ENCODE measurements around the gene CACNA1A.
A peak's percentile ranks its signal among the peaks of the same experiment; 100 is the strongest.
"Not testable (repeated sequence)": the region's sequence is repeated elsewhere in the genome, so short reads cannot be mapped to it uniquely, and the experiment has no call there.

The CACNA1A gene

DNA sequence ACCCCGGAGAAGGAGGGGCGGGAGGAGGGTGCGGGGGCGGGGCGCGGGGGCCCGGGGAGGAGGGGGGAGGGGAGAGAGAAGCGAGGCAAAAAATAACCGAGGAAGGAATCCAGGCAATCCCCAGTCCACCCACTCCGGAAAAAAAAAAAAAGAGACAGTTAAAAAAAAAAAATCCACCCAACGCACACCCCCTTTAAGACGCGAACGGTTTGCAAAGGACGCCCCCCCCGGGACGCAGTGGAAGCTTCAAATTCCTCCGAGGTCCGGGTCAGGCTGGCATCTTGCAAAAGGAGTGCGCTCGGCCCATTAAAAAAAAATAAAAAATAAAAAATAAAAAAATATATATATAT, at the start of gene CACNA1A:
TSS of gene CACNA1A (minus strand) at position 9 of the 350 bp plus-strand sequence. CDS start 255 bp downstream, outside the sequence.
- DNase-seq: no peak

DNA sequence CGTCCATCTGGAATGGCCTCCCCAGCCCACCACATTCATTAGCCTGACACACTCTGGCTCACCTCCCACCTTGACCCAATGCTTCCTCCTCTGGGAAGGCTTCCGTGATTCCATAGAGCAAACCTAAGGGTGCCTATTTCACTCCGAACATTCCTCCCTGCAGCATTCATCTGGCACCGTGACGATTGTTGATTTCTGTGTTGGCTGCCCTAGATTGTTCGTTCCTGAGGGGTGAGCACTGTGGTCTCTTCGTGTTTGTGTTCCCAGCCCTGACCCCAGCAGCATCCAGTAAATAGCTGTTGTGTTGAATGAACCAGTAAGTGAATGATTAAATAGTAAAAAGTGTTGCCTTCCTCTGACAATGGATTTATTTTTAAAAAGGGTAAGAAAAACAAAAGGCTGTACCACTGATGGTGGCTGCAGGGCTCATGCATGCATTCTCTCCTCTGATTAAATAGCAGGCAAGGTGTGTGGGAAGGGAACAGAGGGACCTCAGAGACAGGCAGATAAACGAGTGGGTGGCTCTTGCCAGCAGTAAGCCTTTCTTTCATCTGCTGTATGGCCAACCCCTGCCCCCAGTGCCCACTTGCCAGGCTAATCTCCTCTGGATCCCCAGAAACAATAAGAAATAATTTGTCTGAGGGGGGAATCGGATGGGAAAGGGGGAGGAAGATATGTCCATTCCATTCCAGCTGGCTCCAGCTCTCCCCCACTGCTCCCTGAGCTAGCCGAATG, 48.4 kb upstream of the CACNA1A start:
- DNase-seq: no peak

DNA sequence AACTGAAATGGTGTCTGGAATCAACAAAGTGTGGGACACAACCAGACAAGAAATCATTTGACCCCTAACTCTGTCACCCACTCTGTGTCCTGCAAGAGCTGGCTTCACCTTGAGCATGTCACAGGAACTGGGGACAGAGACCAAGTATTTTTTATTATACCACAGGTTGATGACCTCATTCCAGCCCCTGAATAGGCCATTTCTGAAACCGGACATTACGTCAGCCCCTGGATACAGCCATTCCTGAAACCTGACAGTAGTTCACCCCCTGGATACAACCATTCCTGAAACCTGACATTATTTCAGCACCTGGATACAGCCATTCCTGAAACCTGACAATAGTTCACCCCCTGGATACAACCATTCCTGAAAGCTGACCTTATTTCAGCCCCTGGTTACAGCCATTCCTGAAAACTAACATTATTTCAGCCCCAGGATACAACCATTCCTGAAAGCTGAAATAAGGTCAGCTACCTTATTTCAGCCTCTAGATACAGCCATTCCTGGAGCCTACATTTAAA, 47.7 kb upstream of the CACNA1A start:
- no peak for DNase-seq

DNA sequence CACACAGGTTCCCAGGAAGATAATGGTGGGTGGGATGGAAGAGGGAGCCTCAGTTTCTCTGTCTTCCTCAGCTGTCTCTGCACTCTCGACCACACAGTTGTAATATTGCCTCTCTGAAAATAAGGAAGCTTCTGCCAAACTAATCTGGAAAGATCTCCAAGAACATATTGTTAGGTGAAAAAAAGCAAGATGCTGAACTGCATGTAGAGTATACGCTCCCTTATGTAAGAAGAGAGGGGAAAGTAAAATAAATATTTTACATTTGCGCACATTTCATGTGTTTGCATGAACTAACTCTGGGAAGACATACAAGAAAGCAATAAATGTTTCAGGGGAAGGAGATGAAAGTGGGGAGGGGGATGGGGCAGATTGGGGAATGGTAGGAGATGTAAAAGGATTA, 41.9 kb upstream of the CACNA1A start:
- DNase-seq: no peak

DNA sequence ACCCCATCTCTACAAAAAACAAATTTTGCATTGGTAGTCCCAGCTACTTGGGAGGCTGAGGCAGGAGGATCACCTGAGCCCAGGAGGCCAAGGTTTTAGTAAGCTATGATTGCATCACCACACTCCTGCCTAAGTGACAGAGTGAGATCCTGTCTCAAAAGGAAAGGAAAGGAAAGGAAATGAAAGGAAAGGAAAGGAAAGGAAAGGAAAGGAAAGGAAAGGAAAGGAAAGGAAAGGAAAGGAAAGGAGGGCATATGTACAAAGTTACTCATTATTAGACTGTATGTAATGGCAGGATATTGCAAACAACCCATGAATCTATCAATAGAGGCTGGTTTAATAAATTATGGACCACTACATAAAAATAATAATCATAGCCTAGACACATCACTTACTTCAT, 40.8 kb upstream of the CACNA1A start:
- DNase-seq: no peak

DNA sequence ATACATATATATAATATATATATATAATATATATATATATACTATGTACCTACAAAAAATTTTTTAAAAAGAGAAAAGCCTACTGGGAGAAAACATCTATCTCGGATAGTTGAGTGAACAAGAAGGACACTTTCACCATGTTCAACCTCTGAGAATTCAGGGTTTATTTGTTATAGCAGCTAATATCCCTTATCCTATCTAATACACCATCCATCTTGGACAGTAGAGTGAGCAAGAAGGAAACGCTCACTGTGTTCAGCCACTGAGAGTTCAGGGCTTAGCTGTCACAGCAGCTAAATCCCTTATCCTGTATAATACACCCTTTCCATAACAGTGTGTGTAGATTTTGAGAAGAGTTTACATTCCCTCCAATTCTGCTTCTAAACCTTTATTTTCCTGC, 38.1 kb upstream of the CACNA1A start:
- no peak for DNase-seq

DNA sequence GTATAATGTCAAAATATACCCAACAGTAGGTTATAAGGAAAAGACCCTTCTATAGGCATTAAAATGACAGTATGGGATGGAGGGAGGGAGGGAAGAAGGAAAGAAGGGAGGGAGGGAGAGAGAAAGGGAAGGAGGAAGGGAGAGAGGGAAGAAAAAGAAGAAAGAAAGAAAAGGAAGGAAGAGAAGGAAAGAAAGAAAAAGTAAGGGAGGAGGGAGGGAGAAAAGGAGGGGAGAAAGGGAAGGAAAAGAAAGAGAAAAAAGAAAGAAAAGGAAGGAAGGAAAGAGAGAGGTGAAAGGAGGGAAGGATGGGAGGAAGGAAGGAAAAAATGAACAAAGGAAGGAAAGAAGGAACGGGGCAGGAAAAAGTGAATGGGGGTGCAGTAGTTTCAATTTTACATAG, 35.3 kb upstream of the CACNA1A start:
- DNase-seq: no peak

DNA sequence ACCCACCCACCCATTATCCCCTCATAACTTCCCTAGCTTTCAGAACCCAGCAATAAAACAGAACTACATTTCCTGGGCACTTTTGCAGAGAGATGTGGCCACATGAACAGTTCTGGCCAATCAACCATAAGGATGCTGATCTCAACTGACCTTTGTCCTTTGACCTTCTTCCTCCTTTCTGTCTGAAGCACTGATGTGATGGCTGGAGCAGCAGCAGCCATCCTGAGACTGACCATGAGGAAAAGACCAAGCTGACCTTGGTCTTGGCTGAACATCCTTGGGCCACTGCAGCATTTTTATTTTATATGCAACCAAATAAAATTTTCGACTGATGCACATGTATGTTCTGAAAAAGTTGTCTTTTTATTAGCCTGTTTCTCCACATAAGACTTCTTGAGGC, 33.1 kb upstream of the CACNA1A start:
- no peak for DNase-seq

DNA sequence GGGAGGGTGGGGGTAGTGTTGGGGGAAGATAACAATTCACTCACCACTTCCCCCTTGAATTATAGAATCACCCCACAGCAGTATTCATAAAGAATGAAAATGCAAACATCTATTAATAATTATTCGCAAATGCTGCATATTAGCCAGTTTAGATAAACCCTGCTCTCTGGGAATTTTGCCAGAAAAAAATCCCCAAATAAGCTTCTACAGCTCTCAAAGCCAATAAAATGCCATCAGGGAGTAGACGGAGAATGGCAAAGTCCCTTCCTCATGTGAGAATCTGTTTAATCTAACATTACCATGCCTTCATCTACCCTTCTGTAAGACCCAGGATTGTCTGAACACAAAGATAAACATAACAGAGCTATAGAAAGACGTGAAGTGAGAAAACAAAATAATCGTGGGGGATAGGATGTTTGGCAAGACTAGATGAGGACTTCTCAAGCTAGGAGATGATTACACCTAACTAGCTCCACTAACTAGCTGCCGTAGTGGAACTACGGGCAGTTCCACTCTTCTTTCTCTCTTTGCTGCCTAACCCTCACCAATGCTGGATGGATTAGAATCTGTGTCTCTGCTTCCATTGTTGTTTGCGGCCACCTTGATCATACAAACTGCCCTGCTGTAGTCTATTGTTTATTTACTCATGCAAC, 32.4 kb upstream of the CACNA1A start:
- DNase-seq: peak; percentile 48

DNA sequence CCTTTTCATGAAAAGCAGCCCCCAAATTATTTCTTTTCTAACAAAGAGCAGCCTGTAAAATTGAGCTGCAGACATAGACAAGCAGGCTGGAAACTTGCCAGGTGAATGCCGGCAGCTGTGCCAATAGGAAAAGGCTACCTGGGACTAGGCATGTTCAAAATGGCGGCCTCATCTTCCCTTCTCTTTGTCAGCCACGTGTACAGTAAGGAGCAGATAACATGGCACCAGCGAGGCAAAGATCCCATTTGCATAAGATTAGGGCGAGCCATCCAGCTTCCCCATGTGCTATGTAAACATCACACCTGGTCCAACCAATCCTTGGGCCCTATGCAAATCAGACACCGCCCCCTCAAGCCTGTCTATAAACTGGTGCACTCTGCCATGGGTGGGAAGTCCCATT, 31.2 kb upstream of the CACNA1A start:
- DNase-seq: peak; percentile 99

DNA sequence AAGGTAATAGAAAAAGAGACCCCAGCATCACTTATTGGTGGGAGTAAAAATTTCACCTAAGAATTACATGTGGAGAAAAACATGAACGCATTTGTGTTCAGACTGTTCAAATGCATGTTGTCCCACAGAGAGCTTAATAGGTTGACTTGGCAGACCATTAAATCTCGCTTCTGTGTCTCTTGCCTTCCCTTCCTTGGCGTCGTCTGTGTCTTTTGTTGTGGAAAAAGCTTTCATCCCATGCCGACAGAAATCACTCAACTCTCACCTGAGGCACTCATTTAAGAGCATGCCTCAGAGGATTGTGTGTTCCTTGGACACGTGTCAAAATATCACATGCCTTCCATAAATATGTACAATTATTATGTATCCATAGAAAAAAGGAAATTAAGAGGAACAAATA, 24.4 kb upstream of the CACNA1A start:
- peak; percentile 11 for DNase-seq

DNA sequence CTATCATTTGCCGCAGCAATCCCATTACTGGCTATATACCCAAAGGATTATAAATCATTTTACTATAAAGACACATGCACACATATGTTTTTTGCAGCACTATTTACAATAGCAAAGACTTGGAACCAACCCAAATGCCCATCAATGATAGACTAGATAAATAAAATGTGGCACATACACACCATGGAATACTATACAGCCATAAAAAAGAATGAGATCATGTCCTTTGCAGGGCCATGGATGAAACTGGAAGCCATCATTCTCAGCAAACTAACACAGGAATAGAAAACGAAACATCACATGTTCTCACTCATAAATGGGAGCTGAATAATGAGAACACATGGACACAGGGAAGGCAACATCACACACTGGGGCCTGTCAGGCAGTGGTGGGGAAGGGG, 23.4 kb upstream of the CACNA1A start:
- not testable (repeated sequence) for DNase-seq

DNA sequence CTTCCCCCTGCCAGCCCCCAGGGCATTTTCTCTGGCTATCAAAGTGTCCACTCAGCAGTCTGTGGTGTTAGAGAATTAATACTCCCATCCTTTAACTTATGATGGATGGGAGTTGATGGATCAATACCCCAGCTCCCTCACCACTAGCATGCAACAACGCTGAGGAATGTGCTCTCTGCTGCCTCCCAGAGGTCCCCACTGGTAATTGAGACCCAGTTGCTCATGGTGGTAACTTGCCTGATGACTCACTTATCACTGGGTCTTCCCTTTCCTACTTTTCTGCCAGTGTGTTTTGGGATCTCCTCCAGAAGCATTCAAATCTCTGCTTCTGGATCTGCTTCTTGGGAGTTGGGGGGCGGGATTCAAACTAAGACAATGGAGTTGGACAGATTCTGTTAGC, 20.3 kb upstream of the CACNA1A start:
- DNase-seq: no peak

DNA sequence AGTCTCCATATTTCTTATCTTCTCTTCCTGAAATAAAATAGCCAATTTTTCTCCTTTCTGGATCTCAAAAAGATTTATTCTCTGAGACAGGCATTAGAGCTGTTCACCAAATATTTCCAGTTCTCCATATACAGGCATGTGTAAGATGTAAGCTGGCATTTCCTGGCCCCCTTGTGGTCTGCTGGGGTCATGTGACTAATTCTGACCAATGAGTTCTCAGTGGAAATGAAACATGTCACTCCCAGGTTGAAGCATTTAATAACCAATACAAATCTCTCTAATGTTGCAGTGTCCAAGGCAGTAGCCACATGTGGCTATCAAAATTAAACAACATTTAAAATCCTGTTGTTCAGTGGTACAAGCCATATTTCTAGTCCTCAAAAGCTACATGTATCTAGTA, 14.8 kb upstream of the CACNA1A start:
- no peak for DNase-seq

DNA sequence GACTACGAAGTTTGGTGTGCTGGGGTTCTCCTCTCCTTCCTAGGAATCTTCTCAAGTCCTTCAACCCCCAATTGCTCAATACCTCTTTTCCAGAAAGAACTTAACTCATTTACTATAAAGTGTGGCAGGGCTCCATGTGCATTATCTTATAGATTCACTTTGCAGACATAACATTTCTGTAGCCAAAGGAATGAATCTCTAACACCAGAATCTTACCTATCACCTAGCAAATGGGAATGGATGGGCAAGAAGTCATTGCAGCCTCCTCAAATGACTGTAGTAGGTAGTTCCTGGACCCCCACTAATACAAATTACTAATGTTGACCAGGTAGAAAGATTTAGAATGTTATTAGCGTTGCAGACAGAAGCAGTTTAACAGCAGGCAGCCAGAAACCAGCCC, 5.7 kb upstream of the CACNA1A start:
- DNase-seq: no peak

DNA sequence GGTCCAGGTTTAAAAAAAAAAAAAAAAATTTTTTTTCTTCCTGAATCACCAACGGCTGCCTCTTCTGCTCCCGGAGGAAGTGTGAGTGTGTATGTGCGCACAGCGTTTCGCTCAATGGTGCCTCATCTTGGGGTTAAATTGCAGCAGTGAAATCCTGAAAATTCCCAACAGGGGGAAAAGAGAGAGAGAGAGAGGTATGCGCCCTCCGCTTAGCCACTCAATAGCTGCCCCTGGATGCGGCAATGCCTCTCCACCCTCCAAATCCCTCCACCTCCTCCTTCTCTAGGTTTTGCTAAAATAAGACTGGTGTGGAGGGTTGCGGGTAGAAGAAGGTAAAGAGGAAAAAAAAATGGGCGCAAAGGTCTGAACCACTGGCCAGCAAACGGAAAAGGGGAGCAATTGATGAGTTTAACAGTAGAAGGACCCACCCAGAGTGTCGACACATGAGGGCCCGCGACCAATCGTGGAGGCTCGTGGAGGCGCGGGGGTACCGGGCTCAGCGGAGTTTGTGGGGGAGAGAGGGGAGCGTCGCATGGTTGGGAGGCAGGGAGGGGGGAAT, 853 bp upstream of the CACNA1A start:
- DNase-seq: no peak

DNA sequence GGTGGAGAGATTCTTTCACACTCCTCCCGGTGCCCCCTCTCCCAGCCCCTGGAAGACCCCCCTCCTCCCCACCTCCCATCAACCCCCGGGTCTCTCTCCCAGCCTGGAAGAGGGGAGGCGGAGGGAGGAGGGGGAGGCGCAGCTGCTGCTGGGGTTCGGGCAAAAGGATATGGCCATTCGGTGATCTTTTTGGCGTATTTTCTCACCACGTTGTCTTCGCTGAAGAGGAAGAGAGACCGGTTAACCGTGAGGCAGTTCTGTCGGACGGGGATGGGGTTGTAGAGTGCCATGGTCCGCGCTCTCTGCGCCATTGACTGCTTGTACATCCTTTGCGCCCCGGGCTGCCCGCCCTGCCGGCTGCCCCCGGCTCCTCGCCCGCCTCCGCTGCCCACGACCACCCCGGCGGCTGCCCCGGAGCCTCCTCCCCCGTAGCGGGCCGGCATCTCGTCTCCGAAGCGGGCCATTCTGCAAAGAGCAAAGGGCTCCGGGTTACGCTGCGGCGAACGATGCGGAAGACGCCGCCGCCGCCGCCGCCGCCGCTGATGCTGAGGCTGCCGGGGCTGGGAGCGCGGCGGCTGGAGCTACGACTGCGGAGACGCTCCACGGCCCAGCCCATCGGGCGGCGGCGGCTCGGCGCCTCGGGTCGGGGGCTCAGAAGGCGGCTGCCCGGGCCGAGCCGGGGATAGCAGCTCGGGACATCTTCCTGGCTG, 363 bp downstream of the CACNA1A start:
- DNase-seq: no peak

DNA sequence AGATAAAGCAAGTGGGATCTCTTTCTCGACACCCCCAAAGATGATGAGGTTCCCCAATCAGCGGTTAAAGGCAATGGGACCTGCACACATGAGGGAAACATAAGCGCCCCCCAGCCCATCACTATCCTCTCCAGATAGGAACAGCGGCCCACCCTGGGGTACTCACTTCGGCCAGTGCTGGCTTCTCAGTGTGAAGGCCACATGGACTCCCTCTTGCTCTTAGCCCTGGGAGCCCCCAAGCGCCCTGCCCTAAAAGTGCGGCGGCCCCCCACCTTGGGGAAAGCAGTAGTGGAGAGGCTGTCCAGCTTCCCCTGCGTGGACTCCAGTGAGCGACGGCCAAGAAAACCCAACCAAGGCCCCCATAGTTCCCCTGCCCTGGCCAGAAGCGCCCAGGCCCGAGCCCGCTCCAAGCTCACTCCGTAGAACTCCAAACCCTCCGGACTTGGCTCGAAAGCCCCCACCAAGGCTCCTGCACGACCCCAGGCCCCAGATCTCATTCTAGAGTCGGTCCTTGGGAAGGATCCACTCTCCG, 1.0 kb downstream of the CACNA1A start:
- no peak for DNase-seq

DNA sequence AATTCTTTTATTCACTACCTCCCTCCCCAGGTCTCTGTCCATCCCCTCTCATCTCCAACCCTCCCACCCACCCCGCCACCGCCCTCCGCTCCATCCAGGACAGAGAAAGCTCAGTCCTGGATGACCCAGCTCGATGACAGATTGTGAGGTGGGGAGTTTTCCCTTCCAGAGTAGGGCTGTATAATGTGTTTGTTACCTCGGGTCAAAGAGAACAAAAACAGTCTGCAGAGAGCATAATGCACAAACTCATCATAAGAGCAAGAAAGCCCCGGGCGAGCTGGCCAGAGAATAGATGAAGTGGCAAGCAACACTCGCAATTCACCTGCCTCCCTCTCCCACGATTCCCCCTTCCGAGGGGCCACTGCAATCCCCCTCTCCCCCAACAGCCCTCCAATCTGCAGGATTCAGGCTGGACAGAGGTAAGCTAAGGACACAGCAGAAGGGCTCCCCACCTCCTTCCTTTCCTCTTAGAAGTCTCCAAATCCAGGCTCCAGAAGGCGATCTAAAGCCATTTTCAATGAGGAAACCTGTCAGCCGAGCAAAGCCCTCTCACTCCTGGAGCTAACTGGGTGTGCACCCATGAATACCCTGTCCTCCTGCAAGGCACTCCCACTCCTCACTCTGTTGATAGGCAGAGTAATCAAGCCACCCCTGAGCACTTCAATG, 2.6 kb downstream of the CACNA1A start:
- DNase-seq: no peak

DNA sequence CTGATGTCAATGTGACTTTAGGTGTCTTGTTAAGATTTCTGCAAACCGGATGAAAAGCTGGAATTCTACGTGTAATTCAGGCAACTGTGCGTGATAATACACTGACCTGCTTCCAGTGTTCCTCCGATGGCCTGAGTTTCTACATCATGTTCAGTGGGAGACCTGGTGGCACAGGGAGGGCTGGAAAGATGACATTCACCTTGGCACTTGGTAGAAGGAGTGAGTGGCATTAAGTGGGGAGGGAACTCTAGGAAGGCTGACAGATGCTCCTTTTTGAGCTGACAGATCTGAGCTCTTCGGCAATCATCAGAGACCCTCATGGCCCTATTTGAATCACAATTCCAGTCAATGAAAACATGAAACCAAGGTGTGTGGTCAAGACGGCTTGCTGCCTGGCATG, 4.0 kb downstream of the CACNA1A start:
- no peak for DNase-seq

DNA sequence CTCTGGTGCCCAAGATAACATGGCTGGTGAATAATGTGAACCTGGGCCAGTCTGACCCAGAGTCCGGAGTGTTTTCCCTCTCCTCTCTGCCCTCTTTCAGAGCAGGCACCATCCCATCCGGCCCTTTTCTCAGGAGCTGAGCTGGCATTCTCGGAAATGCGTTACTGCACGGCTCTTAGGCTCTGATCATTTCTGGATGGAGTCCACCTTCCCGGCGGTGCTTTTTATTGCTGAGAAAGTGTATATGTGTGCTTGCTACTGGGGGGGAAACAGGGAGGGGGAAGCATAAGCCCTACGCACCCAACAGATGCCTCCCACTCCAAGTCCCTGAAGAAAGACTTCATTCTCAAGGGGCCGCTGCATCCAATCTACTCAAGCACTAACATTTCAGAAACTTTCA, 6.6 kb downstream of the CACNA1A start:
- DNase-seq: no peak

DNA sequence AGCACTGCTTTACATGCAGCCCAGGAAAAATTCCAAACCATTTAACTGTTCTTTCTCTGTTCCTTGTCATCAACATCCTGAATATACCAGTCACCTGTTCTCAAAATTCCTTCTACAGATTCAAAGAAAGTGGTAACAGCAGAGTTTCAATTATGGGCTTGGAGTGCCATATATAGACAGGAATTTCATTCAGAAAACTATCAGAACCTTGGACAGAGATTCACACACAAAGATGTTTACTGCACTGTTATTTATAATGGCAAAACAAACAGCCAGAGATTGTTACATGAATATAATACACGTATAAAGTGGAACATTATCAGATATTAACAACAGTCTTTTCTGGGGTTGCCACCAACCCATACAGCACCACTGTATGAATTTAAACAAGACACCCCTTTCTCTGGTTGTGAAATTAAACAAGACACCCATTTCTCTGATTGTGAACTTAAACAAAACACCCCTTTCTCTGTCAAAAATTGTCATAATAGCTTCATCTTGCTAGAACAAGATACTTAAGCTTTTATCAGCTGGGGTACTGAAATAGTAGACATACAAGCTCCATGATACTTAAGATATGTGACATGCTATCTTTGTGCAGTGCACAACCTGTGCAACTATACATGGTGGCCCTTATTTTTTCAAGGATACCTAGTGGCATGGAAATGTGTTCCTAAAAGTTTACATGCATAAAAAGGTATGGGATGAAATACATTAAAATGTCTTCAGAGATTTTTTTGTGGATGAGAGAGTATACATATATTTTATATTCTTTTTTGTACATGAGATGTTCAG, 12.6 kb downstream of the CACNA1A start:
- DNase-seq: no peak
